Measurements from ENCODE around the gene CCDC137.

DNA sequence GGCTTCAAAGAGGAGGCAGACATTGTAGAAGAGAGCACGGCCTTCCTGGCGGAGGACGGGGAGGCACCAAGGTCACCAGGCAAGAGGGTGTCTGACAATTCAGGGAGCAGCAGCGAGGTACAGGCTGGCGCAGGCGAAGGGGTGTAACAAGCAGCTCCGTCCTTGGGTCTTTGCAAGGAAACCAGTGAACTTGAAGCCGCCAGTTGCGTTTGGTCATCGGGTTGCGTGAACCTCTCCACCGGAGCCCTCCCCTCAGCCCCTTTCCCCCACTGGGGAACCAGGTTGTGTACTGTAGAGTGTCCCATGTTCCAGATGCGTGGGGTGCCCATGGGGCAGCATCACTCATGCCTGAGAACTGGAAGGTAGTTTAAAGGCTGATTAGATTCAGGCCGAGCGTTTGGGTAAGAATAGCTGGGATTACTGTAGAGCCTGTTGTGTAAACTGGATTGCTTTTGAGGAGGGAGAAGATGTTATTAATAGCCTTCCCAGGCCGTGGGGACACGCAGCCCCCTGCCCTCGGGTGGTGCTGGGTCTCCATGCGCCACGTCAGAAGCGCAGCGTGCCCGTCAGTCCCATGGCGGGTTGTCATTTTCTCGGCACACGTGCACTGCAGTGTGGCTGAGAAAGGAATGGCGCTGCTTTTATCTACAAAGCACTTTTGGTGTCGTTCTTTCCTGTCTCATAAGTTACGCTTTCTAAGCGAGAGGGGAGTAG lies 39.1 kb downstream of the CCDC137 start:
- TF ChIP-seq, protein P1, sequence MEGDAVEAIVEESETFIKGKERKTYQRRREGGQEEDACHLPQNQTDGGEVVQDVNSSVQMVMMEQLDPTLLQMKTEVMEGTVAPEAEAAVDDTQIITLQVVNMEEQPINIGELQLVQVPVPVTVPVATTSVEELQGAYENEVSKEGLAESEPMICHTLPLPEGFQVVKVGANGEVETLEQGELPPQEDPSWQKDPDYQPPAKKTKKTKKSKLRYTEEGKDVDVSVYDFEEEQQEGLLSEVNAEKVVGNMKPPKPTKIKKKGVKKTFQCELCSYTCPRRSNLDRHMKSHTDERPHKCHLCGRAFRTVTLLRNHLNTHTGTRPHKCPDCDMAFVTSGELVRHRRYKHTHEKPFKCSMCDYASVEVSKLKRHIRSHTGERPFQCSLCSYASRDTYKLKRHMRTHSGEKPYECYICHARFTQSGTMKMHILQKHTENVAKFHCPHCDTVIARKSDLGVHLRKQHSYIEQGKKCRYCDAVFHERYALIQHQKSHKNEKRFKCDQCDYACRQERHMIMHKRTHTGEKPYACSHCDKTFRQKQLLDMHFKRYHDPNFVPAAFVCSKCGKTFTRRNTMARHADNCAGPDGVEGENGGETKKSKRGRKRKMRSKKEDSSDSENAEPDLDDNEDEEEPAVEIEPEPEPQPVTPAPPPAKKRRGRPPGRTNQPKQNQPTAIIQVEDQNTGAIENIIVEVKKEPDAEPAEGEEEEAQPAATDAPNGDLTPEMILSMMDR (IDR thresholded peaks at IDR 0.05; ENCODE audit: extremely low read depth in 1 of 2, insufficient read depth in 1 of 2, low read depth in 1 of 2, low read length in 2 of 2), result no peak
- no peak for TF ChIP-seq POLR2AphosphoS5 (IDR thresholded peaks at IDR 0.05; ENCODE audit: insufficient read depth, low read depth, low read length)
- no peak for TF ChIP-seq POLR2A (IDR thresholded peaks at IDR 0.05; ENCODE audit: low read depth, low read length)
- no peak for TF ChIP-seq EZH2 (IDR thresholded peaks at IDR 0.05; ENCODE audit: borderline replicate concordance, low read depth, low read length, severe bottlenecking)
- no peak for TF ChIP-seq JUN (IDR thresholded peaks at IDR 0.05; ENCODE audit: borderline replicate concordance, insufficient read depth, insufficient read length, low read depth)
- TF ChIP-seq, protein P2, sequence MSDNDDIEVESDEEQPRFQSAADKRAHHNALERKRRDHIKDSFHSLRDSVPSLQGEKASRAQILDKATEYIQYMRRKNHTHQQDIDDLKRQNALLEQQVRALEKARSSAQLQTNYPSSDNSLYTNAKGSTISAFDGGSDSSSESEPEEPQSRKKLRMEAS (IDR thresholded peaks at IDR 0.05; ENCODE audit: insufficient read depth, insufficient read length), result no peak
- TF ChIP-seq MYC (IDR thresholded peaks at IDR 0.05; ENCODE audit: low read depth, low read length), result no peak
- no peak for TF ChIP-seq GATA2 (IDR thresholded peaks at IDR 0.05; ENCODE audit: insufficient read depth, insufficient read length, low read depth, low read length)
